ENCODE measurements around the gene KRTAP10-1. TPM values are rescaled to one million over a fixed set of nuclear protein-coding genes. Genes with fewer than 3 reads are reported as not detected.

KRTAP10-1 gene
- total RNA-seq, 1 experiment from 2014 or later = not detected

- BruUV-seq (replicated peaks) = no TSS peak
- Mint-ChIP-seq H3K36me3 (ENCODE audit: insufficient read depth, unreplicated experiment) (no peaks in the 10 kb centered on the region), H3K4me1 (ENCODE audit: insufficient read depth, unreplicated experiment) (peaks cover 7% of the 10 kb centered on the region), H3K4me3 (ENCODE audit: unreplicated experiment) (no peak overlapping the region), H3K27ac (ENCODE audit: low read depth, unreplicated experiment) (no peak overlapping the region), H3K9me3 (ENCODE audit: unreplicated experiment) (peaks cover 20% of the 10 kb centered on the region), H3K27me3 (ENCODE audit: insufficient read depth, unreplicated experiment) (peaks cover 45% of the 10 kb centered on the region)
- intact Hi-C loops (cut with micrococcal nuclease) = no loop called here
- TF ChIP-seq, protein P1, sequence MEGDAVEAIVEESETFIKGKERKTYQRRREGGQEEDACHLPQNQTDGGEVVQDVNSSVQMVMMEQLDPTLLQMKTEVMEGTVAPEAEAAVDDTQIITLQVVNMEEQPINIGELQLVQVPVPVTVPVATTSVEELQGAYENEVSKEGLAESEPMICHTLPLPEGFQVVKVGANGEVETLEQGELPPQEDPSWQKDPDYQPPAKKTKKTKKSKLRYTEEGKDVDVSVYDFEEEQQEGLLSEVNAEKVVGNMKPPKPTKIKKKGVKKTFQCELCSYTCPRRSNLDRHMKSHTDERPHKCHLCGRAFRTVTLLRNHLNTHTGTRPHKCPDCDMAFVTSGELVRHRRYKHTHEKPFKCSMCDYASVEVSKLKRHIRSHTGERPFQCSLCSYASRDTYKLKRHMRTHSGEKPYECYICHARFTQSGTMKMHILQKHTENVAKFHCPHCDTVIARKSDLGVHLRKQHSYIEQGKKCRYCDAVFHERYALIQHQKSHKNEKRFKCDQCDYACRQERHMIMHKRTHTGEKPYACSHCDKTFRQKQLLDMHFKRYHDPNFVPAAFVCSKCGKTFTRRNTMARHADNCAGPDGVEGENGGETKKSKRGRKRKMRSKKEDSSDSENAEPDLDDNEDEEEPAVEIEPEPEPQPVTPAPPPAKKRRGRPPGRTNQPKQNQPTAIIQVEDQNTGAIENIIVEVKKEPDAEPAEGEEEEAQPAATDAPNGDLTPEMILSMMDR (IDR thresholded peaks at IDR 0.05; ENCODE audit: unreplicated experiment) = no peak
- CTCF ChIA-PET = no interaction called here
- no peak for DNase-seq (ENCODE audit: unreplicated experiment)
- POLR2A ChIA-PET = no interaction called here
Observed at GRCh38 chr21:44571844-44572782, 32.1 kb upstream of the KRTAP10-1 start.

- Mint-ChIP-seq H3K27ac (ENCODE audit: low read depth, unreplicated experiment) (no peak overlapping the region), H3K9me3 (ENCODE audit: unreplicated experiment) (peaks cover 17% of the 10 kb centered on the region), H3K4me3 (ENCODE audit: unreplicated experiment) (no peak overlapping the region), H3K36me3 (ENCODE audit: insufficient read depth, unreplicated experiment) (no peaks in the 10 kb centered on the region), H3K27me3 (ENCODE audit: insufficient read depth, unreplicated experiment) (peaks cover 45% of the 10 kb centered on the region), H3K4me1 (ENCODE audit: insufficient read depth, unreplicated experiment) (peaks cover 7% of the 10 kb centered on the region)
- POLR2A ChIA-PET = no interaction called here
- TF ChIP-seq, protein P1 (IDR thresholded peaks at IDR 0.05; ENCODE audit: unreplicated experiment) = no peak
- CTCF ChIA-PET = no interaction called here
- BruUV-seq (replicated peaks) = no TSS peak
- no peak for DNase-seq (ENCODE audit: unreplicated experiment)
- intact Hi-C loops (cut with micrococcal nuclease) = no loop called here
Observed at GRCh38 chr21:44571296-44571695, 31.3 kb upstream of the KRTAP10-1 start.

GRCh38 chr21:44569861-44570517, 30.0 kb upstream of the KRTAP10-1 start:
- ChIA-PET CTCF (interaction anchor here (0.6 to 0.9 kb wide), 2 partner anchors 11 to 653 kb away, joined by 3 read pairs; partner anchors contain the start of gene KRTAP10-5), POLR2A (no interaction called here)
- Mint-ChIP-seq H3K27ac (ENCODE audit: low read depth, unreplicated experiment) (no peak overlapping the region), H3K4me3 (ENCODE audit: unreplicated experiment) (no peak overlapping the region), H3K4me1 (ENCODE audit: insufficient read depth, unreplicated experiment) (peaks cover 6% of the 10 kb centered on the region), H3K36me3 (ENCODE audit: insufficient read depth, unreplicated experiment) (no peaks in the 10 kb centered on the region), H3K9me3 (ENCODE audit: unreplicated experiment) (peaks cover 17% of the 10 kb centered on the region), H3K27me3 (ENCODE audit: insufficient read depth, unreplicated experiment) (peaks cover 34% of the 10 kb centered on the region)
- DNase-seq (ENCODE audit: unreplicated experiment) = no peak
- BruUV-seq (replicated peaks) = no TSS peak
- TF ChIP-seq, protein P1 (IDR thresholded peaks at IDR 0.05; ENCODE audit: unreplicated experiment) = no peak
- intact Hi-C loops (cut with micrococcal nuclease) = no loop called here

Measured in MCF 10A (cell line).